Loucy (cell line): ENCODE measurements around the gene F5.

Experiments used
- H2AFZ ChIP-seq: fragments of 200-600 bp; sonication (generic); 2 replicates; pipeline ENCODE4 v1.6.0; 2016; ENCODE audit warnings: antibody characterized with exemption, mild to moderate bottlenecking, low read length, moderate library complexity
- H3F3A ChIP-seq: fragments of 200-600 bp; 2 replicates; pipeline ENCODE4 v1.6.0; 2016; ENCODE audit warnings: antibody characterized with exemption, low read depth, mild to moderate bottlenecking
- H3K27me3 ChIP-seq: fragments of 200-600 bp; sonication (generic); 2 replicates; pipeline ENCODE4 v1.6.1; 2014; ENCODE audit warnings: low read length, mild to moderate bottlenecking; ENCODE audit not compliant: insufficient read depth, poor library complexity, severe bottlenecking
- H3K36me3 ChIP-seq: fragments of 200-600 bp; sonication (generic); 2 replicates; pipeline ENCODE4 v1.6.1; 2016; ENCODE audit warnings: low read length; ENCODE audit not compliant: insufficient read depth
- H3K4me1 ChIP-seq: fragments of 200-600 bp; sonication (generic); 2 replicates; pipeline ENCODE4 v1.5.1; 2014; ENCODE audit warnings: low read length, mild to moderate bottlenecking; ENCODE audit not compliant: insufficient read depth, poor library complexity, severe bottlenecking
- H3K4me2 ChIP-seq: fragments of 200-600 bp; sonication (generic); 2 replicates; pipeline ENCODE4 v1.6.0; 2014; ENCODE audit warnings: antibody characterized with exemption, low read length, low read depth, mild to moderate bottlenecking; ENCODE audit not compliant: poor library complexity, severe bottlenecking
- H3K4me3 ChIP-seq: fragments of 200-600 bp; sonication (generic); 2 replicates; pipeline ENCODE4 v1.5.1; 2014; ENCODE audit warnings: low read length, mild to moderate bottlenecking, mixed read lengths; ENCODE audit not compliant: poor library complexity, severe bottlenecking
- H3K79me2 ChIP-seq: fragments of 200-600 bp; sonication (generic); 2 replicates; pipeline ENCODE4 v1.6.1; 2014; ENCODE audit warnings: low read length; ENCODE audit not compliant: insufficient read depth
- H3K9ac ChIP-seq: fragments of 200-600 bp; sonication (generic); 2 replicates; pipeline ENCODE4 v1.6.0; 2014; ENCODE audit warnings: mild to moderate bottlenecking, low read depth, low read length, moderate library complexity; ENCODE audit not compliant: poor library complexity, severe bottlenecking
- H3K9me2 ChIP-seq: fragments of 200-600 bp; sonication (generic); replicated peaks from 2 replicates; pipeline ENCODE4 v1.6.1; 2016; ENCODE audit warnings: low read depth, low read length, mixed read lengths
- H3K9me3 ChIP-seq: fragments of 200-600 bp; sonication (generic); 2 replicates; pipeline ENCODE4 v1.6.1; 2014; ENCODE audit warnings: mild to moderate bottlenecking, antibody characterized with exemption, low read length, low read depth; ENCODE audit not compliant: insufficient read depth
- H4K20me1 ChIP-seq: fragments of 200-600 bp; sonication (generic); 2 replicates; pipeline ENCODE4 v1.6.0; 2014; ENCODE audit warnings: antibody characterized with exemption, low read length, mild to moderate bottlenecking; ENCODE audit not compliant: insufficient read depth, poor library complexity, severe bottlenecking
- CTCF ChIP-seq: fragments of 200-600 bp; sonication (generic); conservative IDR thresholded peaks from 2 replicates; pipeline ENCODE4 v1.5.1; 2014; ENCODE audit warnings: mild to moderate bottlenecking, antibody characterized with exemption, low read length
- EZH2phosphoT487 ChIP-seq: fragments of 200-600 bp; IDR thresholded peaks from 2 replicates; pipeline ENCODE4 v1.6.1; 2018; ENCODE audit warnings: antibody characterized with exemption, mild to moderate bottlenecking, moderate library complexity, borderline replicate concordance

F5 gene

GRCh38 chr1:169528215-169529067 lies 57.8 kb downstream of the F5 start:
- no peaks in the 10 kb centered on the region for H3K9me2 ChIP-seq
- H3K9me3 ChIP-seq, result no peaks in the 10 kb centered on the region
- no peaks in the 10 kb centered on the region for H3K79me2 ChIP-seq
- H3K36me3 ChIP-seq, result no peaks in the 10 kb centered on the region
- peak overlapping the region; percentile 57; the same call in 1 of the 2 replicates for H2AFZ ChIP-seq
- no peak overlapping the region for H3K9ac ChIP-seq
- H3K4me2 ChIP-seq, result peak overlapping the region; percentile 9
- no peaks in the 10 kb centered on the region for H3K27me3 ChIP-seq
- no peaks in the 10 kb centered on the region for H3F3A ChIP-seq
- TF ChIP-seq EZH2phosphoT487, result no peak
- TF ChIP-seq CTCF, result no peak
- peaks cover 10% of the 10 kb centered on the region for H3K4me1 ChIP-seq
- no peak overlapping the region for H3K4me3 ChIP-seq
- H4K20me1 ChIP-seq, result no peaks in the 10 kb centered on the region

GRCh38 chr1:169527451-169528214 lies 58.6 kb downstream of the F5 start:
- no peaks in the 10 kb centered on the region for H3K9me3 ChIP-seq
- no peaks in the 10 kb centered on the region for H4K20me1 ChIP-seq
- H3K4me2 ChIP-seq, result no peak overlapping the region
- no peaks in the 10 kb centered on the region for H3F3A ChIP-seq
- peaks cover 10% of the 10 kb centered on the region for H3K4me1 ChIP-seq
- no peak overlapping the region for H3K4me3 ChIP-seq
- H2AFZ ChIP-seq, result 0 out of 2 replicates have a peak overlapping the region, but pooled peaks have one; percentile 3
- H3K9ac ChIP-seq, result no peak overlapping the region
- H3K27me3 ChIP-seq, result no peaks in the 10 kb centered on the region
- no peaks in the 10 kb centered on the region for H3K79me2 ChIP-seq
- no peak for TF ChIP-seq EZH2phosphoT487
- TF ChIP-seq CTCF, result no peak
- H3K9me2 ChIP-seq, result no peaks in the 10 kb centered on the region
- no peaks in the 10 kb centered on the region for H3K36me3 ChIP-seq

GRCh38 chr1:169527001-169527400 lies 59.3 kb downstream of the F5 start:
- Histone ChIP-seq H2AFZ (no peak overlapping the region), H3K4me2 (no peak overlapping the region), H3K9ac (no peak overlapping the region), H3F3A (no peaks in the 10 kb centered on the region), H3K79me2 (no peaks in the 10 kb centered on the region), H4K20me1 (no peaks in the 10 kb centered on the region), H3K9me3 (no peaks in the 10 kb centered on the region), H3K9me2 (no peaks in the 10 kb centered on the region), H3K36me3 (no peaks in the 10 kb centered on the region), H3K4me1 (peaks cover 10% of the 10 kb centered on the region), H3K27me3 (no peaks in the 10 kb centered on the region), H3K4me3 (no peak overlapping the region)
- no peak for TF ChIP-seq CTCF
- TF ChIP-seq EZH2phosphoT487, result no peak
